Sigmoid colon (tissue), 3 donors: Measurements from ENCODE around the gene COA1.

Source experiments
- POLR2A ChIP-seq, 2 donors: fragments of 450-650 bp; IDR thresholded peaks; one replicate each; pipeline ENCODE4 v1.6.1; 2016; ENCODE audit warnings: antibody characterized with exemption in 2 of 2, mild to moderate bottlenecking in 2 of 2, moderate library complexity in 2 of 2
- TF ChIP-seq, protein P1 (sequence below), 4 experiments: fragments of 450-650 bp in 3 of 4; fragments of 200-600 bp in 1 of 4; IDR thresholded peaks; one replicate each; pipeline ENCODE4 v1.5.1; 2016 to 2019; ENCODE audit warnings: antibody characterized with exemption in 4 of 4, mild to moderate bottlenecking in 3 of 4, moderate library complexity in 2 of 4

DNA sequence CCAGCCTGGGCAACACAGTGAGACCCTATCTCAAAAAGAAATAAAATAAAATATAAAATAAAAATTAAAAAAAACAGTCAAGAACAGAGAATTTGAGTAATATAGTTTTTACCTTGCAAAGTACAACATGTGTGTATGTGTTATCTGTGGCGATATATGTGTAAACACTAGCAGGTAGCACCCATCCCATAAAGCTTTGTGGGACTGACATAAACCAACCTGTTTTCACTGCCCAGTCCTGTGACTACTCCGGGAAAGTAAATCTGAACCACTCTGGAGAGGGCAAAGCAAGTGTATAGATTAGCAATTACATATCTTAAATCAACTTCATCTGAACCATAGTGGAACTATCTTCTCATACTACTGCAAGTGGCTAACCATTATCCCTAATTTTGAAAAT, 72.3 kb downstream of the COA1 start:
- TF ChIP-seq POLR2A (IDR thresholded peaks at IDR 0.05) = no peak
- TF ChIP-seq, protein P1, sequence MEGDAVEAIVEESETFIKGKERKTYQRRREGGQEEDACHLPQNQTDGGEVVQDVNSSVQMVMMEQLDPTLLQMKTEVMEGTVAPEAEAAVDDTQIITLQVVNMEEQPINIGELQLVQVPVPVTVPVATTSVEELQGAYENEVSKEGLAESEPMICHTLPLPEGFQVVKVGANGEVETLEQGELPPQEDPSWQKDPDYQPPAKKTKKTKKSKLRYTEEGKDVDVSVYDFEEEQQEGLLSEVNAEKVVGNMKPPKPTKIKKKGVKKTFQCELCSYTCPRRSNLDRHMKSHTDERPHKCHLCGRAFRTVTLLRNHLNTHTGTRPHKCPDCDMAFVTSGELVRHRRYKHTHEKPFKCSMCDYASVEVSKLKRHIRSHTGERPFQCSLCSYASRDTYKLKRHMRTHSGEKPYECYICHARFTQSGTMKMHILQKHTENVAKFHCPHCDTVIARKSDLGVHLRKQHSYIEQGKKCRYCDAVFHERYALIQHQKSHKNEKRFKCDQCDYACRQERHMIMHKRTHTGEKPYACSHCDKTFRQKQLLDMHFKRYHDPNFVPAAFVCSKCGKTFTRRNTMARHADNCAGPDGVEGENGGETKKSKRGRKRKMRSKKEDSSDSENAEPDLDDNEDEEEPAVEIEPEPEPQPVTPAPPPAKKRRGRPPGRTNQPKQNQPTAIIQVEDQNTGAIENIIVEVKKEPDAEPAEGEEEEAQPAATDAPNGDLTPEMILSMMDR (IDR thresholded peaks at IDR 0.05) = no peak
